K562 treated with DMSO at 1 percent for 4 hours (cell line): ENCODE results near the gene TECRL. TPM values are rescaled to one million over a fixed set of nuclear protein-coding genes. Genes with fewer than 3 reads are reported as not detected.

Experiments
- total RNA-seq: library from RNA; unstranded; fragments of 300-600 nt; gene quantifications from 2 replicates; pipeline ENCODE4 v1.2.3, GENCODE V29; 2022; ENCODE audit not compliant: insufficient read depth

TECRL gene
- not detected in 2 replicates for total RNA-seq

GRCh38 chr4:64409300-64409699, at the start of gene TECRL:
Gene TECRL (minus strand): TSS chr4:64409450. CDS start chr4:64409351, 99 bp downstream.

